DND-41 (cell line): ENCODE measurements around the gene TJP2.

ENCODE experiments used
- EZH2 ChIP-seq: IDR thresholded peaks from 3 replicates; pipeline ENCODE4 v1.6.1; 2012; ENCODE audit warnings: borderline replicate concordance, low read depth, mild to moderate bottlenecking, moderate library complexity, low read length, inconsistent platforms; ENCODE audit not compliant: severe bottlenecking
- TF ChIP-seq, protein P1 (sequence below): IDR thresholded peaks from 2 replicates; pipeline ENCODE4 v1.5.1; 2012; ENCODE audit warnings: borderline replicate concordance, low read length, moderate library complexity, mild to moderate bottlenecking; ENCODE audit not compliant: poor library complexity, severe bottlenecking; ENCODE audit errors: extremely low read depth

DNA sequence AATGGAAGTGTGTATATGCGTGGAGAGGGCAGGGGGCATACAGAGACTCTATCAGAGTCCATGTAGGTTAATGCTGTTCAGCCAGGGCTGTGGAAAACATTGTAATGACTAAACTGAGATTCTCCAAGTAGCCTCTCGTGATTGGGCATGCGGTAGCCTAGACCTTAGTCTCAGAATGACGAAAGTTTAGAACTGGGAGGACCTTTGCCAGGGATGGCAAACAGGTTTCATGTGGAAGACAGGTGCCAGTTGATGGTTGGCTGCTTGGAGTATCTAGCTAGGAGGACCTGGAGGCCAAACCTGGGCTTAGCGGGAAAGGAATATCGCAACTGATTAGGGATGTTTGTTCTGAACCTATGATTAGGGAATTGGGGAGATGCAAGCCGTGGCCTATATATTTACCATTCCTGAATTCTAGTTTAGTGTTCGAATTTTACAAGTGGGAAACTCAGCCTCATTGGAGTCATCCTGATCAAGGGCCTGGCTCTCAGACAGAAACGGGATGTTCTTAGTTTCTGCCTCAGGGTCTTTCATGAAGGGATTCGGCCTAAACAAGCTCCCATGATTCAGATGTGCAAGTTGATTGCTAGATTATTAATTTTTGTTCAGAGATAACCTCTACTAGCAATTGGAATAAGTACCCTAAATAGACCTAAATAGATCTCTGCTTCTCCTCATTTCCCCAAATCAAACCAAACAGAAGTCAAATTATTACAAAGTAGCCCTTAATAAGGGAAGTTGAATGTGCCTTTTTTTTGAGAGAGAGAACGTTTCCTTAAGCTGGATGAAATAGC lies 26.8 kb upstream of the TJP2 start:
- TF ChIP-seq, protein P1, sequence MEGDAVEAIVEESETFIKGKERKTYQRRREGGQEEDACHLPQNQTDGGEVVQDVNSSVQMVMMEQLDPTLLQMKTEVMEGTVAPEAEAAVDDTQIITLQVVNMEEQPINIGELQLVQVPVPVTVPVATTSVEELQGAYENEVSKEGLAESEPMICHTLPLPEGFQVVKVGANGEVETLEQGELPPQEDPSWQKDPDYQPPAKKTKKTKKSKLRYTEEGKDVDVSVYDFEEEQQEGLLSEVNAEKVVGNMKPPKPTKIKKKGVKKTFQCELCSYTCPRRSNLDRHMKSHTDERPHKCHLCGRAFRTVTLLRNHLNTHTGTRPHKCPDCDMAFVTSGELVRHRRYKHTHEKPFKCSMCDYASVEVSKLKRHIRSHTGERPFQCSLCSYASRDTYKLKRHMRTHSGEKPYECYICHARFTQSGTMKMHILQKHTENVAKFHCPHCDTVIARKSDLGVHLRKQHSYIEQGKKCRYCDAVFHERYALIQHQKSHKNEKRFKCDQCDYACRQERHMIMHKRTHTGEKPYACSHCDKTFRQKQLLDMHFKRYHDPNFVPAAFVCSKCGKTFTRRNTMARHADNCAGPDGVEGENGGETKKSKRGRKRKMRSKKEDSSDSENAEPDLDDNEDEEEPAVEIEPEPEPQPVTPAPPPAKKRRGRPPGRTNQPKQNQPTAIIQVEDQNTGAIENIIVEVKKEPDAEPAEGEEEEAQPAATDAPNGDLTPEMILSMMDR, result no peak
- no peak for TF ChIP-seq EZH2
